Lung (tissue), 13 donors: Measurements from ENCODE around the gene TMCC1. TPM values are rescaled to one million over a fixed set of nuclear protein-coding genes. Genes with fewer than 3 reads are reported as not detected.

Source experiments
- ATAC-seq: fragments of 200-7000 bp; cut with Tn5 transposase; one replicate; pipeline ENCODE4 v1.9.1; 2020; ENCODE audit warnings: moderate number of reproducible peaks; ENCODE audit not compliant: insufficient read depth, low FRiP score
- DNase-seq, 3 donors: peaks; one replicate each; pipeline ENCODE4 v3.0.0-alpha.2; 2013 to 2017
- H3K27ac ChIP-seq, 2 donors: one replicate each; pipeline ENCODE4 v1.5.1; 2013; ENCODE audit warnings: mild to moderate bottlenecking in 2 of 2, moderate library complexity in 2 of 2, control low read depth in 1 of 2, inconsistent platforms in 1 of 2, low read depth in 1 of 2, low read length in 1 of 2
- H3K27me3 ChIP-seq, 3 donors: one replicate each; pipeline ENCODE4 v1.5.1; 2013; ENCODE audit warnings: low read length in 2 of 3; ENCODE audit not compliant: control insufficient read depth in 3 of 3, insufficient read depth in 3 of 3
- H3K36me3 ChIP-seq, 4 donors: one replicate each; pipeline ENCODE4 v1.5.1; 2013; ENCODE audit warnings: low read length in 4 of 4, mild to moderate bottlenecking in 1 of 4, moderate library complexity in 1 of 4; ENCODE audit not compliant: control insufficient read depth in 4 of 4, insufficient read depth in 4 of 4
- H3K4me1 ChIP-seq, 5 donors: one replicate each; pipeline ENCODE4 v1.5.1; 2013; ENCODE audit warnings: low read length in 5 of 5, mild to moderate bottlenecking in 2 of 5, moderate library complexity in 1 of 5; ENCODE audit not compliant: control insufficient read depth in 5 of 5, insufficient read depth in 5 of 5
- H3K4me3 ChIP-seq: one replicate; pipeline ENCODE4 v1.5.1; 2013; ENCODE audit warnings: mild to moderate bottlenecking, control low read depth, moderate library complexity
- H3K9ac ChIP-seq, 2 donors: one replicate each; pipeline ENCODE4 v1.5.1; 2013; ENCODE audit warnings: low read length in 2 of 2, control low read depth in 1 of 2; ENCODE audit not compliant: insufficient read depth in 1 of 2
- H3K9me3 ChIP-seq, 4 donors: one replicate each; pipeline ENCODE4 v1.5.1; 2013; ENCODE audit warnings: low read length in 3 of 4, mild to moderate bottlenecking in 1 of 4, moderate library complexity in 1 of 4; ENCODE audit not compliant: control insufficient read depth in 4 of 4, insufficient read depth in 3 of 4
- WGBS, 2 donors: extraction: QIAGEN DNeasy Blood & Tissue Kit; methylation state at CpG; one replicate each; pipeline ENCODE4 v1.1.7; 2013; 5-methylcytosine and 5-hydroxymethylcytosine counted together
- polyA plus RNA-seq, 2 donors: library from polyadenylated mRNA; stranded (reverse); fragments of 200-250 nt; gene quantifications; one replicate each; pipeline ENCODE4 v1.2.1, GENCODE V29; 2013
- small RNA-seq: library from RNA; depleted of rRNA; stranded (forward); fragments of <200 nt; gene quantifications from one replicate; pipeline ENCODE3, GENCODE V24; 2014; ENCODE audit warnings: low replicate concordance
- total RNA-seq, 2 donors: library from RNA; depleted of rRNA in 1 of 2; stranded (reverse); fragments of >200 nt in 1 of 2; gene quantifications; one replicate each; pipeline ENCODE4 v1.2.1, GENCODE V29; 2014 to 2021
- TF ChIP-seq, protein P1 (sequence below): IDR thresholded peaks from 2 replicates; pipeline ENCODE4 v1.5.1; 2012; ENCODE audit warnings: mild to moderate bottlenecking; ENCODE audit errors: control extremely low read depth, extremely low read depth
- donor health status: control.
- donor health status: control.
- donor health status: Bipolar disorder and iron deficiency.
- donor health status: healthy.
- donor health status: DM: yes; HTN: yes; CAD: no.

Gene TMCC1
- total and polyA plus RNA-seq, 4 donors, result 8.7 to 39.4 (median 22.8) TPM

DNA sequence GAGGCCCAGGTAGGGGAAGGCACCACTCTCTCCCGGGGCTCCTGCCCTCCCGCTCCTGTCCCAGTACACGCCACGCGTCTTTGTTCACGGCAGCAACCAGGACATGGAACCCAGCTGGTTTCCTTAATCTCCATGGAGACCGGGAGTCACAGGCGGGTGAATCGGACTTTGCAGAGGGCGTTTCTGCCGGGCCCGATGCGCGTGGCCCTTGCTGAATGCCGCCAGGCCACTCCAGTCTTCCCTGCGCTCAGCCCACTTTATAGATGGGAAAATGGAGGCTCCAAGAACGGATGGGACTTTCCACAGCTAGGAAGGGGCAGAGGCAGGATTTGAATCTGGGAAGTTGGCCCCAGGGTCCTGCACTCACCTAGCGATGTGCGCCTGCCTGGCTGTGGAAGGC lies 294.4 kb downstream of the TMCC1 start:
- WGBS, 2 donors, result 62 to 76% methylated on average over 19 of the region's 19 CpGs
- peaks cover 0 to 75% (median 51%) of the 10 kb centered on the region in 5 donors for H3K4me1 ChIP-seq
- TF ChIP-seq, protein P1, sequence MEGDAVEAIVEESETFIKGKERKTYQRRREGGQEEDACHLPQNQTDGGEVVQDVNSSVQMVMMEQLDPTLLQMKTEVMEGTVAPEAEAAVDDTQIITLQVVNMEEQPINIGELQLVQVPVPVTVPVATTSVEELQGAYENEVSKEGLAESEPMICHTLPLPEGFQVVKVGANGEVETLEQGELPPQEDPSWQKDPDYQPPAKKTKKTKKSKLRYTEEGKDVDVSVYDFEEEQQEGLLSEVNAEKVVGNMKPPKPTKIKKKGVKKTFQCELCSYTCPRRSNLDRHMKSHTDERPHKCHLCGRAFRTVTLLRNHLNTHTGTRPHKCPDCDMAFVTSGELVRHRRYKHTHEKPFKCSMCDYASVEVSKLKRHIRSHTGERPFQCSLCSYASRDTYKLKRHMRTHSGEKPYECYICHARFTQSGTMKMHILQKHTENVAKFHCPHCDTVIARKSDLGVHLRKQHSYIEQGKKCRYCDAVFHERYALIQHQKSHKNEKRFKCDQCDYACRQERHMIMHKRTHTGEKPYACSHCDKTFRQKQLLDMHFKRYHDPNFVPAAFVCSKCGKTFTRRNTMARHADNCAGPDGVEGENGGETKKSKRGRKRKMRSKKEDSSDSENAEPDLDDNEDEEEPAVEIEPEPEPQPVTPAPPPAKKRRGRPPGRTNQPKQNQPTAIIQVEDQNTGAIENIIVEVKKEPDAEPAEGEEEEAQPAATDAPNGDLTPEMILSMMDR, result no peak
- H3K27me3 ChIP-seq, result no peaks in the 10 kb centered on the region
- peak overlapping the region; percentile 79 to 85 for H3K27ac ChIP-seq
- H3K9ac ChIP-seq, result no peak overlapping the region
- H3K4me3 ChIP-seq, result no peak overlapping the region
- no peak for DNase-seq
- no peaks in the 10 kb centered on the region for H3K36me3 ChIP-seq
- no peaks in the 10 kb centered on the region for H3K9me3 ChIP-seq
- ATAC-seq, result no peak

DNA sequence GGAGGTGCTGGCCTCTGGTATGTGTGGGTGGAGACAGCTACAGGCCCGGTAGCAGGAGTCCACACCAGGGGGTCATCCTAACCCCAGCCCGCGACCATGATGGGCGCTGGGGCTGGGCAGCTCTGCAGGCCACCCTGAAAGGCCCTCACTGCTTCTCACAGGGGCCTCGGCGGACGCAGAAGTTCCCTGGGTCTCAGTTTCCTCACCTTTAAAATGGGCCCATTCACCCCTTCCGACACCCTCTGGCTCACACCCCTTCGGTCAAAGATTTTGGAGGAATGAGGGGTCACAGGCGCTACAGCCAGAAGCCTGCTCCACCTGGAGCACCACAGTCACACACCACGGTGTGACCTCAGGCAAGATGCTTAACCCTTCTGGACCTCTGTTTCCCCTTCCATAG lies 295.0 kb downstream of the TMCC1 start:
- ATAC-seq (no peak), DNase-seq (no peak)
- peak overlapping the region in 1 of 2 donors; percentile 51 for H3K9ac ChIP-seq
- no peak overlapping the region for H3K4me3 ChIP-seq
- 77 to 89% methylated on average over 11 of the region's 11 CpGs for WGBS, 2 donors
- no peaks in the 10 kb centered on the region for H3K36me3 ChIP-seq
- peak overlapping the region; percentile 79 to 85 for H3K27ac ChIP-seq
- H3K4me1 ChIP-seq, result peaks cover 0 to 76% (median 56%) of the 10 kb centered on the region in 5 donors
- H3K9me3 ChIP-seq, result no peaks in the 10 kb centered on the region
- H3K27me3 ChIP-seq, result no peaks in the 10 kb centered on the region
- TF ChIP-seq, protein P1, result no peak

DNA sequence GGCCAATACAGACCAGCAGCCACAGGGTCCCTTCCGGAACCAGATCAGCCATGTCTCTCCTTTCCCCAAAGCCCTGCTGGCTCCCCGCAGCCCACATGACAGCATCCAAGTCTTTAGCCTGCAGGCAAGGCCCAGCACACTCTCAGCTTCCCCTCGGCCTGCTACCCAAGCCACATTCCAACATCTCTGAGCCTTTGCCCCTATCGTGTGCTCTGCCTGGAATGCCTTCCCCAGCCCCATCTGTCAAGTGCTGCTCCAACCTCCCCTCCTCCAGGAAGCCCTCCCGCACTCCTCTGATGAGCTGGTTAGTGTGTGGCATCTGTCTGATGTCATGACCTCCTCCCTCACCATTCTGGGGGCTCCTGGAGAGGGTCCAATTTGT lies 295.5 kb downstream of the TMCC1 start:
- Histone ChIP-seq H3K4me3 (no peak overlapping the region), H3K27me3 (no peaks in the 10 kb centered on the region), H3K9me3 (no peaks in the 10 kb centered on the region), H3K9ac (peak overlapping the region in 1 of 2 donors; percentile 51), H3K27ac (peak overlapping the region; percentile 79 to 85), H3K4me1 (peaks cover 0 to 76% (median 59%) of the 10 kb centered on the region in 5 donors), H3K36me3 (no peaks in the 10 kb centered on the region)
- ATAC-seq (no peak), DNase-seq (peak in 1 of 3 donors; percentile 55)
- TF ChIP-seq, protein P1, result no peak
- 45 to 64% methylated on average over 5 of the region's 5 CpGs for WGBS, 2 donors

Small RNA genes within 50 kb of the gene (small RNA-seq; reads per million reads assigned to genes)
- not detected for gene RF00026
- gene RNY3P13, result not detected

Other genes with a start within 250 kb of the TMCC1 start
- under 1 TPM in 1 of 2 donors, not detected in 1; 0.40 TPM for gene TRH, start 81.0 kb upstream of the TMCC1 start, total RNA-seq
- gene TRH, start 81.0 kb upstream of the TMCC1 start, polyA plus RNA-seq, result under 1 TPM; 0.14 to 0.22 TPM
- gene ALG1L2, start 188.1 kb upstream of the TMCC1 start, total RNA-seq, result under 1 TPM in 1 of 2 donors, not detected in 1; 0.80 TPM
- not detected for gene ALG1L2, start 188.1 kb upstream of the TMCC1 start, polyA plus RNA-seq